K562 (cell line): ENCODE data around the gene NTM.

ENCODE experiments used
- ASH1L ChIP-seq: fragments of 450-650 bp; IDR thresholded peaks from 2 replicates; pipeline ENCODE4 v1.6.1; 2018; ENCODE audit warnings: borderline replicate concordance, mild to moderate bottlenecking, low read depth; ENCODE audit not compliant: partially characterized antibody
- POLR2AphosphoS5 ChIP-seq: IDR thresholded peaks from 2 replicates; pipeline ENCODE4 v1.6.1; 2011; ENCODE audit warnings: mild to moderate bottlenecking, low read depth, low read length, moderate library complexity; ENCODE audit not compliant: control insufficient read depth, insufficient read depth
- STAG1 ChIP-seq: sonication (generic); formaldehyde crosslinking; IDR thresholded peaks from 2 replicates; pipeline ENCODE4 v1.5.0; 2020; ENCODE audit warnings: missing genetic modification reagents, borderline replicate concordance
- TEAD4 ChIP-seq, 2 experiments: sonication (generic) in 1 of 2; formaldehyde crosslinking in 1 of 2; IDR thresholded peaks; 2 replicates each; pipeline versions ENCODE4 v1.6.1 to v1.8.0; 2012 to 2022; ENCODE audit warnings: borderline replicate concordance in 1 of 2, inconsistent platforms in 1 of 2, low read length in 1 of 2, mild to moderate bottlenecking in 1 of 2, missing genetic modification reagents in 1 of 2

DNA sequence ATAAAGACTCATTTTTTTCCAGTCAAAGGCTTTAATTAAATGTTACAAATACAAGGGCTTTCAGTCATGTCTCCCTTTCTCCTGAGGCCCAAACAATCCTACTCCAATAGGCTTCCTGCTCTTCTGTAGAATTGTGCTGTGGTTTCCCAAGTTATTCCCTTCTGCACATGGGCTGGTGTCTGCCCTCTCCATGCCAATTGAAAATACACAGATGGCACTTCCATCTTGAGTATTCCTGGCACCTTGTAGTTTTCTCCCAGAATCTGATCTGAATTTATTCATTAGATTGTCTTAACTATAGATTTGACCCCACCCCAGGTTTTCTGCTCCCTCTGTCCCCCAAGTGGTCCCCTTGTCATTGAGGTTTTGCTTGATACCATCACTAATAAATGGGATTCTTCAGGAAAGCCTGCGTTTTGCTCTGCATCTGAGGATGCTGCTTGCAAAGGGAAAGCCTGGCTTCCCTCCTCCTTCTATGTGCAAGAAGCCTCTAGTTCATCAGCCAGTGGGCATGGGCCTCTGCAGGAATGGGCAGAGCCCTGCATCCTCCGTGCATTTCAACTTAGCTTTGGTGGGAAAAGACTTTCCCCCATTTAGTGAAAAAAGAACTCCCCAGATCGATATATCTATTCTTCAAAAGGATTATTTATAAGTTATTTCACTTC, 926.7 kb downstream of the NTM start:
- no peak for TF ChIP-seq POLR2AphosphoS5
- no peak for TF ChIP-seq STAG1
- TF ChIP-seq TEAD4 (IDR thresholded peaks at IDR 0.05; ENCODE audit: low read length) = no peak
- no peak for TF ChIP-seq TEAD4 (CRISPR knock-in tag; IDR thresholded peaks at IDR 0.05; ENCODE audit: borderline replicate concordance)
- TF ChIP-seq ASH1L = no peak
